ENCODE results near the gene SMAD7. TPM values are rescaled to one million over a fixed set of nuclear protein-coding genes. Genes with fewer than 3 reads are reported as not detected.
A peak's percentile ranks its signal among the peaks of the same experiment; 100 is the strongest.

The SMAD7 gene
- total RNA-seq, 1 donor from 2014 or later = 53.6 TPM

GRCh38 chr18:48922801-48923730 lies 27.7 kb downstream of the SMAD7 start:
- Mint-ChIP-seq H3K27ac (ENCODE audit: unreplicated experiment) (peak overlapping the region; percentile 95), H3K4me1 (ENCODE audit: unreplicated experiment) (peaks cover 85% of the 10 kb centered on the region), H3K4me3 (ENCODE audit: unreplicated experiment) (peak overlapping the region; percentile 61), H3K9me3 (ENCODE audit: unreplicated experiment) (no peaks in the 10 kb centered on the region), H3K27me3 (ENCODE audit: unreplicated experiment) (no peaks in the 10 kb centered on the region), H3K36me3 (ENCODE audit: unreplicated experiment) (peaks cover 41% of the 10 kb centered on the region)
- no peak for DNase-seq (ENCODE audit: extremely low spot score, unreplicated experiment)
- no peak for TF ChIP-seq CTCF (IDR thresholded peaks at IDR 0.05)

GRCh38 chr18:48922226-48922800 lies 28.5 kb downstream of the SMAD7 start:
- no peak for DNase-seq (ENCODE audit: extremely low spot score, unreplicated experiment)
- H3K36me3 Mint-ChIP-seq (ENCODE audit: unreplicated experiment) = peaks cover 41% of the 10 kb centered on the region
- H3K27ac Mint-ChIP-seq (ENCODE audit: unreplicated experiment) = peak overlapping the region; percentile 95
- peaks cover 78% of the 10 kb centered on the region for H3K4me1 Mint-ChIP-seq (ENCODE audit: unreplicated experiment)
- no peaks in the 10 kb centered on the region for H3K9me3 Mint-ChIP-seq (ENCODE audit: unreplicated experiment)
- H3K27me3 Mint-ChIP-seq (ENCODE audit: unreplicated experiment) = no peaks in the 10 kb centered on the region
- TF ChIP-seq CTCF (IDR thresholded peaks at IDR 0.05) = no peak
- H3K4me3 Mint-ChIP-seq (ENCODE audit: unreplicated experiment) = peak overlapping the region; percentile 61

- Mint-ChIP-seq H3K27me3 (ENCODE audit: unreplicated experiment) (no peaks in the 10 kb centered on the region), H3K27ac (ENCODE audit: unreplicated experiment) (peak overlapping the region; percentile 95), H3K36me3 (ENCODE audit: unreplicated experiment) (peaks cover 36% of the 10 kb centered on the region), H3K4me3 (ENCODE audit: unreplicated experiment) (no peak overlapping the region), H3K9me3 (ENCODE audit: unreplicated experiment) (no peaks in the 10 kb centered on the region), H3K4me1 (ENCODE audit: unreplicated experiment) (peaks cover 75% of the 10 kb centered on the region)
- no peak for TF ChIP-seq CTCF (IDR thresholded peaks at IDR 0.05)
- no peak for DNase-seq (ENCODE audit: extremely low spot score, unreplicated experiment)
These were observed 29.2 kb downstream of the SMAD7 start for GRCh38 chr18:48921305-48922225.

- TF ChIP-seq CTCF (IDR thresholded peaks at IDR 0.05) = no peak
- H3K36me3 Mint-ChIP-seq (ENCODE audit: unreplicated experiment) = peaks cover 30% of the 10 kb centered on the region
- peaks cover 71% of the 10 kb centered on the region for H3K4me1 Mint-ChIP-seq (ENCODE audit: unreplicated experiment)
- no peak overlapping the region for H3K4me3 Mint-ChIP-seq (ENCODE audit: unreplicated experiment)
- H3K27me3 Mint-ChIP-seq (ENCODE audit: unreplicated experiment) = no peaks in the 10 kb centered on the region
- no peaks in the 10 kb centered on the region for H3K9me3 Mint-ChIP-seq (ENCODE audit: unreplicated experiment)
- H3K27ac Mint-ChIP-seq (ENCODE audit: unreplicated experiment) = peak overlapping the region; percentile 36
- no peak for DNase-seq (ENCODE audit: extremely low spot score, unreplicated experiment)
These were observed 30.2 kb downstream of the SMAD7 start for GRCh38 chr18:48920408-48921038.
